SIG-M5 treated with dmso at 0.1 percent for 504 hours (cell line): ENCODE measurements around the gene ASIC3.
"Not testable (repeated sequence)": the region's sequence is repeated elsewhere in the genome, so short reads cannot be mapped to it uniquely, and the experiment has no call there.

Experiments used
- DNase-seq: peaks from one replicate; lab custom pipeline; 2025; ENCODE audit not compliant: unreplicated experiment; lab: John Stamatoyannopoulos, UW

The ASIC3 gene

DNA sequence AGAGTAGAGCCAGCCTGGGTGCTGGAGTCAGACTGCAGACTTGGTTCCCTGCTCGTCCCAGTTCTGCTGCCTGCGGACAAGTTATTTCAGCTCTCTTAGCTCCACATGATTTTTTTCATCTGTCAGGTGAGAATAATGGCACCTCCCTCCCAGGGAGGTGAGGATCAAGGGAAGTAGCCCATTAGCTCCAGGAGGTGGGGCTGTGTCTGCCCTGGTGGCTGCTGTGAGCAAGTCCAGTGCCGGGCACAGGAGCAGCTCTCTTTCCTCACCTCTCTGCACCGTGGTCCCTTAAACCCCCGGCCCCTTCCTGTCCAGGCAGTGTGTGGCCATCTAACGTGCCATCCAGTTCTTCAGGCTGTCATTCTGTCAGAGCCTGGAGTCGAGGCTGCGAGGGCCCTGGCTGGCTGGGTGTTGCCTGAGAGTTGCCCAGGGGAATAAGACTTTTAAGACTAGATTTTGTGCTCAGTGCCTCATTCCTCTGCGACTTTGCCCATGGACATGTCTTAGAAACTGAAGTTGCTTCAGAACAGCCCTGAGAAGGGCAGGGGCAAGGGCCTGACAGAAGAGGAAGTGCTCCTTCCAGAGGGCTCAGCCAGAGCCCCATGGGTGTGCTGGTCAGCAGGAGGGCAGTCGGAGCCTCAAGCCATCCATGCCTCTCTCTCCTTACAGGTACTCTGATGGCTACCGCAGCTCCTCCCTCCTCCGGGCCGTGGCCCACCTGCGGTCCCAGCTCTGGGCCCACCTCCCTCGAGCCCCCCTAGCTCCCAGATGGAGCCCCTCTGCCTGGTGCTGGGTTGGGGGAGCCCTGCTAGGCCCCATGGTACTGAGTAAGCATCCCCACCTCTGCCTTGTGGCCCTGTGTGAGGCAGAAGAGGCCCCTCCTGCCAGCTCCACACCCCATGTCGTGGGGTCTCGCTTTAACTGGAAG lies 15.1 kb upstream of the ASIC3 start:
- no peak for DNase-seq

DNA sequence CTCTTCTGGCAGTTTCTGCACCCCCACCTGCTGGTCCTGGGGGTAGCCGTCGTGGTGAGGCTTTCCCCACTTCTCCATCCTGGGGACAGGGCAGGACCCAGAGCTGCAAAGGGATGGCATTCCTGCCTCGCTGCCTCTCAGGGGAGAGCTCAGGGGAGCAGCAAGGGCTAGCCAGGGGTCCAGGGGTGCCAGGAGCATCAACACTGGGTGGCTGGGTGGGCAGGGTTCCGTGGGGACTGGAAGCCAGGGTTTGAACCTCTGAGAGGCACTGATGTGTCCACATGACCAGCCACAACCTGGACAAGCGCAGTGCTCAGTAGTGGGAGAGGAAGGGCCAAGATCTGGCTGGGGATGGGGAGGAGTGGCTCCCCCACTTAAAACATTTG lies 14.5 kb upstream of the ASIC3 start:
- DNase-seq = no peak

DNA sequence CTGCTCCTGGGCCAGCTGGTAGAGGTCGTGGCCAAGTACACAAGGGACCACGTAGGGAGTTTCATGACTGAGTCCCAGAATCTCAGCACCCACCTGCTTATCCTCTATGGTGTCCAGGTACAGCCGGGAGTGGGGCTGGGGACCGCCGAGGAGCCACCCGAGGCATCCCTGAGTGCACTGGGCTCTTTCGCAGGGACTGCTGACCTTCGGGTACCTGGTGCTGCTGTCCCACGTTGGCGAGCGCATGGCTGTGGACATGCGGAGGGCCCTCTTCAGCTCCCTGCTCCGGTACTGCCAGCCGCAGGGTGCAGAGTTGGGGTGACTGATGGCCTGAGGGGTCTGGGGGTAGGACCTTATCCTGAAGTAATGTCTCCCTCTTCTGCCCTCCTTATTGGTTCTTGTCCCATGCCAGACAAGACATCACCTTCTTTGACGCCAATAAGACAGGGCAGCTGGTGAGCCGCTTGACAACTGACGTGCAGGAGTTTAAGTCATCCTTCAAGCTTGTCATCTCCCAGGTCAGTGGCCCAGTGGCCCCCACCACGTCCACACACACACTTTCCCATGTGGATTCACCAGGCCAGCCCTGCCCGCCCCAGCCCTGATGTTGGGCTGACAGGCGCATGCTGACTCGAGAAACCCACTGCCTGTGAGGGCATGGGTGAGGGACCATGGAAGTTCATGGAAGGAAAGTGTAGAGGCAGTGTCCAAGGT lies 13.9 kb upstream of the ASIC3 start:
- no peak for DNase-seq

DNA sequence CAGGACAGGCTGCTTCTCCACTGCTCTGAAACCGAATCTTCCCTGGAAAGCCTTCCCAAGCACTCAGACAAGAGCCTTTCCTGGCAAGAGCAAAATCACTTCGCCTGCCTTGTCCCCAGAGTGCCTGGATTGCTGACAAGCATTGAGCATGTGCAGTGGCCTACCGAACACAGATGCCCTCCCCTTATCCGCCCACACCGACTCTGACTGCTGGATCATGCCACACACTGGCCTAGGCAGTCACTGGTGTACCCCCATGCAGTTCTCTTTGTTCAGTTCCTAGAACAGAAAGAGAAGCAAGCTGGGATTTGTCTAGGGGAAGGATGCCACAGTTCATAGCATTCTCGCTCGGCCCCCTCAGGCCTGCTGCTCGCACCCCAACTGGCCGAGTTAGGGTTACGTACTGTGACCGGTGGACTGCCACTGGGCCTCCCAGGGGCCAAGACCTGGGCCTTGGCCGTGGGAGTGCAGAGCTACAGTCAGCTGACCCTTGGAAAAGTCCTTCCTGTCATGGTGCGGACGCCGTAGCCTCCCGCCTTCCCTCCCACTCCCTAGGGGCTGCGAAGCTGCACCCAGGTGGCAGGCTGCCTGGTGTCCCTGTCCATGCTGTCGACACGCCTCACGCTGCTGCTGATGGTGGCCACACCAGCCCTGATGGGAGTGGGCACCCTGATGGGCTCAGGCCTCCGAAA lies 13.2 kb upstream of the ASIC3 start:
- no peak for DNase-seq

DNA sequence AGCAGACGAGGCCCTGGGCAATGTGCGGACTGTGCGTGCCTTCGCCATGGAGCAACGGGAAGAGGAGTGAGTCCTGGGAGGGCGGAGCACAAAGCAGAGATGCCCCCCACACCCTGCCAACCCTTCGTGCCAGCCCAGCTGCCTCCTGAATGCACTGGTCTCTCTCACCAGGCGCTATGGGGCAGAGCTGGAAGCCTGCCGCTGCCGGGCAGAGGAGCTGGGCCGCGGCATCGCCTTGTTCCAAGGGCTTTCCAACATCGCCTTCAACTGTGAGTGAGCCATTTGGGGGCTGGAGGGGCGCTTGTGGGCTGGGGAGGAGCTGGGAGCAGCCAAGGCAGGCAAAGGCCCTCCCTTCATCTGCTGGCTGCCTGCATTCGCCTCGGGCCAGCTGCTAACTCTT lies 12.4 kb upstream of the ASIC3 start:
- DNase-seq = no peak

DNA sequence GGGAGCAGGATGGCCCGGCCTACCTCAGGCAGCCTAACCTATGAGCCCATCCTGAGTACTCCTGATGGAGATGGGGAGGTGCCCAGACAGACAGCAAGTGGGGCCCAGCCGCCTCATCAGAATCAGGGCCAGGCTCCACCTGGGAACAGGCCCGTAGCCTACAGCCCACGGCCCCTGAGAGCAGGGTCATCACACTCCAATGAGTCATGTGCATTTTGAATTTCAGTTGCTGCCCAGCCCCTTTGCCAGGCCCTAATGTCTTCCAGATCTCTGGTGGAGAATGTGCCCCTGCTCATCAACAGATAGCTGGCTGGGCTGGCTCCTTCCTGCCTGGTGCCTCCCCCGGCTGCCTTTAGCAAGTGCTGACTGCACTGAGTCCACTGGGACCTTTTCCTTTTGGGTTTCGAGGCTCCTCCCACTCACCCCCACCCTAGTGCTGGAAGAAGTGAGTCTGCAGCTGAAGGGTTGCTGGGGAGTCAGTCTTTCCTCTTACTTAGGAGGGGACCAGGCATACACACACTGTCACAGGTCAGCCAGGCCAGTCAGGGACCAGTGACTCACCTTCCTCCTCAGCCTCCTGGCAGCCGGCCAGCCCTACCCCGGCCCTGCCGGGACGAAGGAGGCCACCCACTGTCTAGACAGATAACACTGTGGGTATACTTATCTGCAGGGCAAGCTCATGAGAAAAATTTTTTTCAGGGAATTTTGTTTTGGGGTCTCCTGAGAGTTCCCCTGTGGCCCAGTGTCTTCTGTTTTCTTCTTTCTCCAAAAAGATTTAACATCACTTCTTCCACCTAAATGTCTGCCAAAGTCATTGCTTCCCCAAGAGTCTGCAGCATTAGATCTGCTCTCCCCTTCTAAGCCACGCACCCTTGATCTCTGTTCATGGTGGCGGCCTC lies 9.1 kb upstream of the ASIC3 start:
- DNase-seq = peak; percentile 64

DNA sequence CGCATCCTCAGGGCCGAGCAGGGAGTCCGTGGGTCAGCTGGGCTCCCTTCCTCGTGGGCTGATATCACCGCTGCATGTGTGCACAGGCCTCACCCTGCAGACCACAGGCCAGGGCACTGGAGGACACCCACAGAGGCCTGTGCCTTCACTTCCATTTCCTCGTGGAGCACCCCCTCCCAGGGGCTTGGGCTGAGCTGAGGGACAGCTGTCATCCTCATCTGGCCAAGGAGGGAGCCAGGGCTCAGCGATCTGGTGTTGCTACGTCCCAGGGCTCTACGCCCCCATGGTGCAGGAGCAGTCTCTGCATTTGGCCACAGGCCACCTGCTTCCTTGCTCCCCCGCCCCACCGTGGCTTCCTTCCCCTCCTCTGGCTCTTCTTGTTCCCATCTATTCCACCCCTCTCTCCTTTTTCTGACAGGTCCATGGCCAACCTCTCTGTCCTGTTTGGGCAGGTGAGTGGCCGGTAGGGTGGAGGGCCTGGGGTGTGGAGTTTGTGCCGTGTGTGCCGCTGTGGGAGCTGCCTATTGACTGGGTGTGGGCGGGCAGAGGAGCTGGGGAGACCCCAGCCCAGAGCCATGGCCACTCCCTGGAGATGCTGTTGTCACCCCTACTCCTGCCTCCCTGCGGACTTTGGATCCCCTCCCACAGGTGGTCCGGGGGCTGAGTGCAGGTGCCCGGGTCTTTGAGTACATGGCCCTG lies 8.3 kb upstream of the ASIC3 start:
- DNase-seq = no peak

DNA sequence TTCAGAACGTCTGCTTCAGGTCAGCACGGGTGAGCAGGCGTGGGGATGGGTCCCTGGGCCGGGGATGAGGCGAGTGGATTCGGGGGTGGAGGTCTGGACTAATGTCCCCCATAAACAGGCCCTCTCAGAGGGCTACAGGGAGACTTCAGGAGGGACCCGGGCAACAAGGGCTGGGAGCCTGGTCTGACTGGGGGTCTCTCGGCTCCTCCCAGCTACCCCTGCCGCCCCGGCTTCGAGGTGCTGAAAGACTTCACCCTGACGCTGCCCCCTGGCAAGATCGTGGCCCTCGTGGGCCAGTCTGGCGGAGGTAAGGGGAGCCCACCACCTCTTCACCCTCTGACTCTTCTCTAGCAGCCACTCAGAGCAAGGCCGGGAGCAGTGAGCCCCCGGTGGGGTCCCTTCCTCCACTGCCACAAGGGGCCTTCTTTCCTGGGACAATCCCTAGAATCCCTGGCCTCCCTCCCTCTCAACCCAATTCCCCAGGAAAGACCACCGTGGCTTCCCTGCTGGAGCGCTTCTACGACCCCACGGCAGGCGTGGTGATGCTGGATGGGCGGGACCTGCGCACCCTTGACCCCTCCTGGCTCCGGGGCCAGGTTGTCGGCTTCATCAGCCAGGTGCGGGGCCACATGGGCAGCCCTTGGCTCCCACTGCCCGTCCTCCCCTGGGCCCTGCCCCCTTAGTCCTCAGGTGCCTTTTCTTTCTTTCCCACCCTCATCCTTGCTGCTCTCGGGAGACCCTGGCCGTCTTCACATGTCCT lies 7.5 kb upstream of the ASIC3 start:
- DNase-seq = no peak

DNA sequence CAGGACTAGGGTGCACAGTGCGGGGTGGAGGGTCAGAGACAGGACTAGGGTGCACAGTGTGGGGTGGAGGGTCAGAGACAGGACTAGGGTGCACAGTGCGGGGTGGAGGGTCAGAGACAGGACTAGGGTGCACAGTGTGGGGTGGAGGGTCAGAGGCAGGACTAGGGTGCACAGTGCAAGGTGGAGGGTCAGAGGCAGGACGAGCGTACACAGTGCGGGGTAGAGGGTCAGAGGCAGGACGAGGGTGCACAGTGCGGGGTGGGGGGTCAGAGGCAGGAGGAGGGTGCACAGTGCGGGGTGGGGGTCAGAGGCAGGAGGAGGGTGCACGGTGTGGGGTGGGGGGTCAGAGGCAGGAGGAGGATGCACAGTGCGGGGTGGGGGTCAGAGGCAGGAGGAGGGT lies 4.9 kb upstream of the ASIC3 start:
- not testable (repeated sequence) for DNase-seq

DNA sequence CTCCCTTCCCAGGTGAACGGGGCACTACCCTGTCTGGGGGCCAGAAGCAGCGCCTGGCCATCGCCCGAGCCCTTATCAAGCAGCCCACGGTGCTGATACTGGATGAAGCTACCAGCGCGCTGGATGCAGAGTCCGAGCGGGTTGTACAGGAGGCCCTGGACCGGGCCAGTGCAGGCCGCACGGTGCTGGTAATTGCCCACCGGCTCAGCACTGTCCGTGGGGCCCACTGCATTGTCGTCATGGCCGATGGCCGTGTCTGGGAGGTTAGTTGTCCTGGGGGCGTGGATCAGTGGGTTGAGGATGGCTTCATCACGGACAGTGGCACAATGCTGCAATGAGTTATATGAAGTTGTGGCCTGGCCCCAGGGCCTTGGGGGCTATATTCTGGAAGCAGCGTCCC lies 4.4 kb upstream of the ASIC3 start:
- no peak for DNase-seq

DNA sequence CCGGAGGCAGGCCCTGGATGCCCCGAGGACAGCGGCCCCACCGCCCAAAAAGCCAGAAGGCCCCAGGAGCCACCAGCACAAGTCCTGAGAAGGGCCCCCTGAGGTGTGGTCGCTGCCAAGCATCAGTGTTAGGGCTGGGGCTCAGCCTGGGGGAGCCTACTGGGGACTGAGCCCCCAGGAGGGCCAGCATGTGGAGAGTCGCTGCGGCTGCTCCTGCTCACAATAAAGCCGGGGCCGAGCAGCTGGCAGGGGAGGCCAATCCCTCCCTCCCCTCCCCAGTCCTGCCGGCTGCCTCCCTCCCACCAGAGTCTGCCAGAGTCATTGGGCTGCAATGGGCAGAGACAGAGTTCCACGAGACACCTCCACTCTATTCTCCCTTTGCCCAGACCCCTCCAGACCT lies 3.1 kb upstream of the ASIC3 start:
- no peak for DNase-seq

DNA sequence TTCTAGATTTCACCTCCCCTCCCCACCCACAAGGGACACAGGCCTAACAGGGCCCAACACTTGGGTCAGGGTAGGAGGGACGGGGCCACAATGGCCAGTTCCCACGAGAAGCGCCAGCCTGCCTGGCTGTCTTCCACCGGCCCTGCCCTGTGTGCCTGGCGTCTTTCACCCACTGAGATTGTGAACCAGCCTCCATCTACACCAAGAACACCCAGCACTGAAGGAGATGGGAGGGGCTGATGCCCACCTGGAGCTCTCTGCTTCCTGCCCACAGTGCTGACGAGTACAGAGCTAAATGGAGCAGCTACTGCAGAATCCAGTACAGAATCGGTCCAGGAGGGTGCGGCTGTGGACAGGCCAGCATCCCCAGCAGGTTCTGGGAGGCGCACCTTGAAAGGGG lies 2.4 kb upstream of the ASIC3 start:
- DNase-seq = no peak

DNA sequence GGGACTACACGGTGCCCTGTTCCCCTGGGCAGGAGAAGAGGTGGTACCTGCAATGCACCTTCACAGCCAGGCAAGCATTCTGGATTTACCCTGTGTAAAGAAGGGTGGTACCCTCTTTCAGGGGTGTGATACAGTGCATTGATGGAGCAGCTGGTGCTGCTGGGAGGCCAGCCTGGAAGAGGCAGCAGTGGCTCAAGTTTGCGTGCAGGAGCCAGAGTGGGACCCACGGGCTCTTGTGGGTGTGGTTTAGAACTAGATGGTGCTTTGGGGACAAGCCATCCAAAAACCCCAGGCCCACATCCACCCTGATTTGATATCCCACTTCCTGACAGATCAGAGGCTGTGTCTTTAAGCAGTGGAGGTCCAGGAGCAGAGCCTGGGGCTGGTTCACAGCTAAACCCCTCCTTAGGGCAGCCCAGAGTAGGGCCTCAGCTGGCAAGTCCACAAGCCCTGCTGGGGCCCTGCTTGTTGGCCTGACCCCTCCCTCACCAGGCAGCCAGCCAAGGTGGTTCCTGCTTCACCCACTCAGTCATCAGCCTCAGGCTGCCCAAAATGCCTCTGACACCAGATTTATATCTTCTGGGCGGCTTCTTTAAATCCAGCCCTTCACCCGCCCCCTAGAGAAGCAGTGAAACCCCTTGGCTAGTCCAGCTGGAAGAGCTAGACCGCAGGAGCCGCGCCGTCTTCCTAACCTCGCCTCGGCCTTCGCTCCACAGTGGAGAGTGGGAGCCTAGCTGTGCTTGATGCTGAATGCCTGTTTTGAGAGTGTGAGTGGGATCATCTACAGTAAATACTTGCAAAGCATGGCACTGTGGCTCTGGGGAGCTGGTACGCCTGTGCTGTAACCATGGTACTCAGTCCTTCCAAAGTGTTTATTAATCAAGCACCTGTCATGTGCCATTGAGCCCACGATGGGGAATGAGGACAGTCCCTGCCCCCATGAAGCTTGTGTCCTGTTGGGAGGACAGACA lies 1.4 kb upstream of the ASIC3 start:
- DNase-seq = peak; percentile 25

DNA sequence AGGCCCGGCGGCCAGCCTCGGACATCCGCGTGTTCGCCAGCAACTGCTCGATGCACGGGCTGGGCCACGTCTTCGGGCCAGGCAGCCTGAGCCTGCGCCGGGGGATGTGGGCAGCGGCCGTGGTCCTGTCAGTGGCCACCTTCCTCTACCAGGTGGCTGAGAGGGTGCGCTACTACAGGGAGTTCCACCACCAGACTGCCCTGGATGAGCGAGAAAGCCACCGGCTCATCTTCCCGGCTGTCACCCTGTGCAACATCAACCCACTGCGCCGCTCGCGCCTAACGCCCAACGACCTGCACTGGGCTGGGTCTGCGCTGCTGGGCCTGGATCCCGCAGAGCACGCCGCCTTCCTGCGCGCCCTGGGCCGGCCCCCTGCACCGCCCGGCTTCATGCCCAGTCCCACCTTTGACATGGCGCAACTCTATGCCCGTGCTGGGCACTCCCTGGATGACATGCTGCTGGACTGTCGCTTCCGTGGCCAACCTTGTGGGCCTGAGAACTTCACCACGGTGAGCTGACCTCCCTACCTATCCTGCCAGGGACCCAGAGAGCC lies 656 bp downstream of the ASIC3 start:
- DNase-seq = no peak

DNA sequence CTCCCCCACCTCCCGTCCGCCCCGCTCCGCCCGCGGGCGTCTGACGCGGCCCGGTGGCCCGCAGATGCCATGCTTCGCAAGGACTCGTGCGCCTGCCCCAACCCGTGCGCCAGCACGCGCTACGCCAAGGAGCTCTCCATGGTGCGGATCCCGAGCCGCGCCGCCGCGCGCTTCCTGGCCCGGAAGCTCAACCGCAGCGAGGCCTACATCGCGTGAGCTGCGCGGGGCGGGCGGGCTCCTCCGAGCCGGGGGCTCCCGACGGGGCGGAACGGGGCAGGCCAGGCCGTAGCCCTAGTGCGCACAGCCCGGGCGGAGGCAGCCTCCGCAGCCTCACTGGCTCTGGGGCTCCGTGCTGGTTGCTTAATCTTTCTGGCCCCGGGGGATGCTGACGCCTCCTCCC lies 2.8 kb downstream of the ASIC3 start:
- no peak for DNase-seq

DNA sequence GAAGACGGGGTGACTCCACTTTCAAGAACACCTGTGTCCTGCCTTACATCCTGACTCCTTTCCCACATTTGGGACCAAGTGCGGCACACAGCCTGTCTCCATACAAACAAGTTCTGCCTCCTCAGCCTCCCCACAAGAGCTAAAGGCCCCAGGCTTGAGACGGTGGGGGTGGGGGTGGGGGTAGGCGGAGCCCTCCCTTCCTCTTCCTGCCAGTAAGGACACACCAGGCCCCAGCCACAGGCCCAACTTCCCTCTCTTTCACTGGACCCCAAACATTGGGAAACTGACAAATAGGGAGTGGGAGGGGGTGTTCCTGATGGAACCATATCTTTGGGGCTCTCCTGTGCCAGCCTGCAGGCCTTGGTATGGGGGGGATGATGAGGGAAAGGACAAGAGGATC lies 4.8 kb downstream of the ASIC3 start:
- peak; percentile 23 for DNase-seq

DNA sequence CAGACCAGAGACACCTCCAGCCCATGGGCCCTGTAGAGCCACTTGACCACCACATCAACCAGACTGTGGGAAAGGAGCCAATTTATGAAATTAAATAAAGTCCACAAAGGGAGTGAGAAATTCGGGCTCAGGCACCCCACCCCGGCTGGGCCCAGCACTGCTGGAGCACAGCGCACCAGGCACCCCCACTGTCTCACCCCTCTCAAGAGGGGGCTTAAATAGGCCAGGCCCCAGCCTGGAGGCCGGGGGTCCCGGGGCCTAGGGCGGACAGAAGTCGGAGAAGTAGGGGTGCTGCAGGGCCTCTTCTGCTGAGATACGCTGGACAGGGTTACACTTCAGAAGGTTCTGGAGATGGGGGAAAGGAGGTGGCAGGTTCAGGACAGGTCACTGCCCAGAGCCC lies 5.4 kb downstream of the ASIC3 start:
- no peak for DNase-seq

DNA sequence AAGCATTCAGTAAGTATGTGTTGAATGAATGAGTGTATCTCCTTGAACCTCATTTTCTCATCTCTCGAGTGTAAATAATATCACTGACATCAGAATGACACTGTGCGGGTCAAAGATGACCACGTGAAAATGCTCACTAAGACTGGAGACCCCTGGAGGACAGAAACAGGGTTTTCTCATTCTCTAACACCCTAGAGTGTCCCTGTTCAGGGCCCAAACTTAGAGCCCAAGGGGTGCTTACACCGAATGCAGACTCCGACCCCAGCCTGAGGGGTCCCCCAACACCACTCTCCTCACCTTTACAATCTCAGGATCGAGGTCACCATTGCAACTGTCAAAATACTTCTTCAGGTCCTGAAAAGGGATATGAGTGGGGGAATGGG lies 7.9 kb downstream of the ASIC3 start:
- no peak for DNase-seq
